ENCODE results near the gene CDK19. TPM values are rescaled to one million over a fixed set of nuclear protein-coding genes. Genes with fewer than 3 reads are reported as not detected.

Gene CDK19
- total RNA-seq, 4 donors from 2014 or later = 3.0 to 7.4 (median 6.3) TPM

DNA sequence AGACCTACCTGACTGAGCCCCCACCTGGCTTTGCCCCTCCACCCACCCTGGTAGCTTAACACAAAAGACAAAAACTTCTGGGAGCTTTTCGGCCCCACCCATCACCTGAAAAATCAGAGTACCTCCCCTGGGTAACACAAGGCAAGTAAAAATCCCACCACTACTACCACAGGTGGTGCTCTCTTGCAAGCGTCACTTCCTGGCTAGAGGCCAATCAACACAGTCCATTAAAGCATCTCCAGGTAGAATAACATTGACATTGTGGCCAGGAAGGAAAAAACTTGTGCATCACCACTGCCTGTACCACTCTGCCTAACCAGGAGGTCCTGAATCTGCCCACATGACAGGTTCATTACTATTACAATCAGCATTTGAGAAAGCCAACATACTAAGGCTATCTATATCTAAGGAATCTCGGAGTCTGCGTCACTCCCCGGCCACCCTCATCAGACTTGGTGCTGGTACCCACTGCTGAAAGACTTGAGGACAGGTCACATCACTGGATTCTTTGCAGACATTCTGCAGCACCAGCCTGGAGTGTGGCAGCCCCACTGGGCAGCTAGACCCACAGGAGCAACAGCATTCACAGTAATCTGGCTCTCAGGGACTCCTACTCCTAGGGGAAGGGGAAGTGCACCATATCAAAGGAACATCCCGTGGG is 125.9 kb downstream of the CDK19 start:
- no peak for TF ChIP-seq POLR2A (IDR thresholded peaks at IDR 0.05)
- no peak for TF ChIP-seq CTCF (IDR thresholded peaks at IDR 0.05 in 4 of 5, conservative IDR thresholded peaks at IDR 0.05 in 1 of 5)
- H3K4me1 ChIP-seq = no peaks in the 10 kb centered on the region
- intact Hi-C loops (cut with DNase I; ENCODE audit: low total_unique reads) (no loop called here), in situ Hi-C loops (cut with MboI; ENCODE audit: low sequenced_read_pairs in 4 of 4) (loop anchor here in 2 of 4 donors (10.0 kb wide), 2 partner anchors 165 to 195 kb away; no protein-coding TSS in a partner anchor)
- ATAC-seq (no peak), DNase-seq (no peak)
- no peaks in the 10 kb centered on the region for H3K36me3 ChIP-seq
- no peak overlapping the region for H3K4me3 ChIP-seq
- H3K9me3 ChIP-seq = no peaks in the 10 kb centered on the region
- no peak overlapping the region for H3K27ac ChIP-seq
- H3K27me3 ChIP-seq = no peaks in the 10 kb centered on the region

DNA sequence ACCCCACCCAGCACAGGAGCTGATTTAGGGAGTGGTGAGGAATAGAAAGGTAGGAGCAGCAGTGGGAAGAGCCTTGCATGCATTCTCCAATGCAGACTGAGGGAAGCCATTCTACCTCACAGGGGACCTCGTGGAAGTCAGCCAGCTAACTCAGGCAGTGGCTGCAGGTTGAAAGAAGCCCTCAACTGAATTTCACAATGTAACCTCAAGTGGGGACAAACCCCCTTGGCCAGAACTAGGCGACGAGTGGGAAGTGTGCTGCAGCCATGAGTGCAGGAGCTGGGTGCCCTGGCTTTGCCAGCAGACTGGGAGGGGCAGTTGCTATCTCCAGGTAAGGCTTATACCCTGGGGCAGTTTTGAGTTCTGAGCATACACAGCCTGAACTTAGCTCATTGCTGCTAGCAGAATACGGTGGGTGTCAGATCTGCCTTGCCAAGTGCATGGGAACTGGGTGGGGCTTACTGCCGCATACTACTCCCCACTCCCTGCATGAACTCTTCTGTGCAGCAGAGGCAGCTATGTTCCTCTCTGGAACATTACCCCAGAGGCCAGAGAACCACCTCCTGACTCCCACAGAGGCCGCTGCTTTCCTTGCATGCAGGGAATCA is 126.5 kb downstream of the CDK19 start:
- Histone ChIP-seq H3K9me3 (no peaks in the 10 kb centered on the region), H3K27ac (no peak overlapping the region), H3K4me1 (no peaks in the 10 kb centered on the region), H3K36me3 (no peaks in the 10 kb centered on the region), H3K27me3 (no peaks in the 10 kb centered on the region), H3K4me3 (no peak overlapping the region)
- TF ChIP-seq POLR2A (IDR thresholded peaks at IDR 0.05) = no peak
- in situ Hi-C loops (cut with MboI; ENCODE audit: low sequenced_read_pairs in 4 of 4) = loop anchor here in 2 of 4 donors (10.0 kb wide), 2 partner anchors 164 to 196 kb away; no protein-coding TSS in a partner anchor
- DNase-seq (no peak), ATAC-seq (no peak)
- intact Hi-C loops (cut with DNase I; ENCODE audit: low total_unique reads) = no loop called here

DNA sequence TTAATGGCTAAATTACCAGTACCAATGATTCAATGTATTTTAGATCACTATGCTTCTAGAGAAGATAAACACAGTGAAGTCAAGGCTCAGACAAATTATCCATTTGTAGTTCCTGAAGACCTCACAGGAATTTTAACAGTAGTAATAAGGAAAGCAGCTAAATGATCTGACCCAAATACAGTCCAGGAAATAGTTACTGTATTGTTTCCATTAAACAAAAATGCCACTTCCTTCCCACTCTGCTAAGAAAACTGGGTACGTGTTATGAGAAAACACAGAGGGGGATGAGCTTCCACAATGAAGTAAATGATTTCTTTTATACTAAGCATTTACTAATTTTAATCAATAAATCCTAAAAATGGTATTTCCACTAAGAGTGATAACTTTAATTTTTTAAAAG is 127.9 kb downstream of the CDK19 start:
- TF ChIP-seq POLR2A (IDR thresholded peaks at IDR 0.05) = no peak
- no peak for TF ChIP-seq CTCF (IDR thresholded peaks at IDR 0.05 in 4 of 5, conservative IDR thresholded peaks at IDR 0.05 in 1 of 5)
- intact Hi-C loops (cut with DNase I; ENCODE audit: low total_unique reads) = no loop called here
- no peak overlapping the region for H3K27ac ChIP-seq
- H3K27me3 ChIP-seq = no peaks in the 10 kb centered on the region
- no peaks in the 10 kb centered on the region for H3K36me3 ChIP-seq
- peaks cover 3 to 4% of the 10 kb centered on the region in 2 donors for H3K4me1 ChIP-seq
- no peak overlapping the region for H3K4me3 ChIP-seq
- in situ Hi-C loops (cut with MboI; ENCODE audit: low sequenced_read_pairs in 4 of 4) = loop anchor here in 2 of 4 donors (10.0 kb wide), 2 partner anchors 163 to 197 kb away; no protein-coding TSS in a partner anchor
- H3K9me3 ChIP-seq = no peaks in the 10 kb centered on the region
- ATAC-seq (no peak), DNase-seq (no peak)

DNA sequence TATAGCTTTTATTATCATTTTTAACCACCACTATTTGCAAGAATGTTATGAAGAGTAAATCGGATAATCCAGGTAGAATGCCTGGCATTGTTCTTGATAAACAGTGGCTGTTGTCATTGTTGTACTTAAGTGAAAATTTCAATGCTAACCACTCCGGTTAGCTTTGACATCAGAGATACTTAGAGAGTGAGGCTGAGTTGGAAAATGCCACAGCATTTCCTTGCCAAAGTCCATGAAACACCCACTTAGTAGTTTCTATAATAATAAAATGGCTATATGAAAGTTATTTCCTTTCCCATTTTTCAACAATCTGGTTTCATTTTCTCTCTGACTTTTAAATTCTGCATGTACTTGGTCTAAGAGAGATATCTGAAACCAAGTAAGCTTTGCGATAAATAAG is 132.0 kb downstream of the CDK19 start:
- DNase-seq (no peak), ATAC-seq (no peak)
- H3K9me3 ChIP-seq = no peaks in the 10 kb centered on the region
- peaks cover 16% of the 10 kb centered on the region in 2 donors for H3K4me1 ChIP-seq
- no peaks in the 10 kb centered on the region for H3K36me3 ChIP-seq
- in situ Hi-C loops (cut with MboI; ENCODE audit: low sequenced_read_pairs in 4 of 4) (loop anchor here (5.0 to 10.0 kb wide), 5 partner anchors 158 to 269 kb away; no protein-coding TSS in a partner anchor), intact Hi-C loops (cut with DNase I; ENCODE audit: low total_unique reads) (loop anchor here (2.0 to 5.0 kb wide), 4 partner anchors 132 to 314 kb away; partner anchors contain the start of genes AMD1 and CDK19)
- no peak overlapping the region for H3K4me3 ChIP-seq
- no peaks in the 10 kb centered on the region for H3K27me3 ChIP-seq
- H3K27ac ChIP-seq = no peak overlapping the region
- TF ChIP-seq CTCF (IDR thresholded peaks at IDR 0.05 in 4 of 5, conservative IDR thresholded peaks at IDR 0.05 in 1 of 5) (no peak), POLR2A (IDR thresholded peaks at IDR 0.05) (no peak)

DNA sequence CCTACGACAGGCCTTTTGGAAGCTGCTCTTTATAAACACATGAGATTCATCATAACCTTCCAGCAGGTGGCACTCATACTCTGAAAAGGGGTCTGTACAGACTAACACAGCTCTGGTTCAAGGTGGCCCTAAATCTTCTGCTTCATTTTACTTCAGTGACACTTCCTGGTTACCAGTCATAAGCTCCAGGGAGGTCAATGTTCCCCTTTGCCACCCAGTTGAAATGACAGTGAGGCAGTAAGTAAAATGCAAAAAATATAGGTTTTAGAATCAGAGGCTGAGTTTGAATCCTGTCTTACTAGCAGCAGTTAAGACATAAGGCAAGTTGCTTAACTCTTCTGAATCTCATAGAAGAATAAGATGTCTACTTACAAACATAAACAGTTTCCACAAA is 132.8 kb downstream of the CDK19 start:
- DNase-seq (peak; percentile 30 to 46), ATAC-seq (peak; percentile 98 to 99)
- Histone ChIP-seq H3K4me3 (no peak overlapping the region), H3K27ac (peak overlapping the region in 3 of 4 donors; percentile 33 to 59 (median 34)), H3K4me1 (peaks cover 16% of the 10 kb centered on the region in 2 donors), H3K9me3 (no peaks in the 10 kb centered on the region), H3K36me3 (no peaks in the 10 kb centered on the region), H3K27me3 (no peaks in the 10 kb centered on the region)
- intact Hi-C loops (cut with DNase I; ENCODE audit: low total_unique reads) (loop anchor here (1.0 to 5.0 kb wide), 5 partner anchors 132 to 315 kb away; partner anchors contain the start of genes AMD1 and CDK19), in situ Hi-C loops (cut with MboI; ENCODE audit: low sequenced_read_pairs in 4 of 4) (loop anchor here (5.0 to 10.0 kb wide), 5 partner anchors 158 to 270 kb away; no protein-coding TSS in a partner anchor)
- TF ChIP-seq POLR2A (IDR thresholded peaks at IDR 0.05) (no peak), CTCF (IDR thresholded peaks at IDR 0.05 in 4 of 5, conservative IDR thresholded peaks at IDR 0.05 in 1 of 5) (peak; percentile 58 to 76 (median 71))
